GM18499 (cell line): ENCODE results near the gene ALMS1.
"Not testable (repeated sequence)": the region's sequence is repeated elsewhere in the genome, so short reads cannot be mapped to it uniquely, and the experiment has no call there.

ENCODE experiments used
- ATAC-seq: cut with Tn5 transposase; IDR thresholded peaks from one replicate; pipeline ENCODE4 v1.9.1; 2021; ENCODE audit warnings: moderate number of reproducible peaks; ENCODE audit not compliant: insufficient read depth, unreplicated experiment

Gene ALMS1

DNA sequence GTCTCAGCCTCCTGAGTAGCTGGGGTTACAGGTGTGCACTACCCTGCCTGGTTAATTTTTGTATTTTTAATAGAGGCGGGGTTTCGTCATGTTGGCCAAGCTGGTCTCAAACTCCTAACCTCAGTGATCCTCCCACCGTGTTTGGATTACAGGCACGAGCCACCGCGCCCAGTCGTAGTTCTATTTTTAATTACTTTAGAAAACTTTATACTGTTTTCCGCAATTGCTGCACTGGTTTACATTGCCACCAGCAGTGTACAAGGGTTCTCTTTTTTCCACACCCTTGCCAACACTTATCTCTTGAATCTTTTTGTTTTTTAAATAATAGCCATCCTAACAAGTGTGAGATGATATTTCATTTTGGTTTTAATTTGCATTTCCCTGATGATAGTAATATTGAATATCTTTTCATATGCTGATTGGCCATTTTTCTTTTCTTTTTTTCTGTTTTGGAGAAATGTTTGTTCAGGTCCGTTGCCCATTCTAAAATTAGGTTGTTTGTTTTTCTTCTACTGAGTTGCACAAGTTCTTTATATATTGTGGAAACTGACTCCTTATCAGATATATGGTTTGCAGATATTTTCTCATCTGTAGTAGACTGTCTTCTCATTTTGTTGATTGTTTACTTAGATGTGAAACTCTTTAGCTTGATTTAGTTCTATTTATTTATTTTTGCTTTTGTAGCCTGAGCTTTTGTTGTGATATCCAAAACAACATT, 16.9 kb downstream of the ALMS1 start:
- no peak for ATAC-seq

DNA sequence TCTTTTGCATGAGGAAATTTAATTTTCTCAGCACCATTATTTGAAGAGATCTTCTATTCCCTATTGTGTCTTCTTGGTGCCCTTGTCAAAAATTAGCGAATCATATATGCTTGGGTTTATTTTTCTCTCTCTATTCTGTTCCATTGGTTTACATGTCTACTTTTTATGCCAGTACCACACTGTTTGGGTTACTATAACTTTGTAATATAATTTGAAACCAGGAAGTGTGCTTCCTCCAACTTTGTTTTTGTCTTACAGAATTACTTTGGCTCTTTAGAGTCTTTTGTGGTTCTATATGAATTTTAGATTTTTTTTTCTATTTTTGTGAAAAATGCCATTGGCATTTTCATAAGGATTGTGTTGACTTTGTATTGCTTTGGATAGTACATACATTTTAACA, 17.6 kb downstream of the ALMS1 start:
- no peak for ATAC-seq

DNA sequence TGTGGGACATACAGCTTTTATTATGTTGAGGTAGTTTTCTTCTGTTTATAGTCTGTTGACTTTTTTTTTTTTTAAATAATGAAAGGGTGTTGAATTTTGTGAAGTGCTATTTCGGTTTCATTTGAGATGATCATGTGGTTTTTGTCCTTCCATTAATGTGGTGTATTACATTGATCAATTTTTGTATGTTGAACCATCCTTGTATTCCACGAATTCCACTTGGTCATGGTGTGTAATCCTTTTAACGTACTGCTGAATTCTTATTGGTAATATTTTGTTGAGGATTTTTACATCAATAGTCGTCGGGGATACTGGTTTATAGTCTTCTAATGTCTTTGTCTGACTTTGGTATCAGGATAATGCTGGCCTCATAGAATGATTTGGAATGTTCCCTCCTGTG, 18.8 kb downstream of the ALMS1 start:
- no peak for ATAC-seq

DNA sequence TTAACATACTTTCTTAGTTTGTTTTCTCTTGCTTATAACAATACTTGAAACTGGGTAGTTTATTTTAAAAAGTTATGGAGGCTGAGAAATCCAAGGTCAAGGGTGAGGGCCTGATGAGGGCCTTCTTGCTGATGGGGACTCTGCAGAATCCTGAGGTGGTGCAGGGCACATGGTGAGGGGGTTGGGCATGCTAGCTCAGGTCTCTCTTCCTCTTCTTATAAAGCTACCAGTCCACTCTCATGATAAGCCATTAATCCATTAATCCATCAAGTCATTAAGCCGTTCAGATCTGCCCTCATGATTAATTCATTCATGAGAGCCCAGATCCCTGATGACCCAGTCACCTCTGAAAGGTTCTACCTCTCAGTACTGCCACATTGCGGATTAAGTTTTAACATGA, 21.4 kb downstream of the ALMS1 start:
- ATAC-seq, result no peak

DNA sequence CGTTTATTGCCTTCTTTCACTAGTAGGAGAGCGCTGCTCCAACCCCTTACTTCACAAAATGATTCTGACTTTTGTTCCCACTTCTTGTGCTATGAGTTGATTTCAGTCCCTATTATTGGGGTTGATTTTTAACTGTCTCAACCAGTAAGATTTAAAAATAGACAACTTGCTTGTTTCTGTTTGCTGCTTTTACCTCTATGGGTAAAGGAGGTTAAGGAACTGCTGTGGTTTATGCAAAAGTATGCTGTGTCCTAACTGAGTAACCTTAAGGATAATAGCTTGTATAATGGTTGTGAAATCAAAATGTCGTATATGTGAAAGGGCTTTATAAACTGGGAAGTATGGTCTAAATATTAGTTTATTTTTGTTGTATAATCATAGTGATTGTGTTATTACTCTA, 22.6 kb downstream of the ALMS1 start:
- ATAC-seq, result peak; percentile 77

DNA sequence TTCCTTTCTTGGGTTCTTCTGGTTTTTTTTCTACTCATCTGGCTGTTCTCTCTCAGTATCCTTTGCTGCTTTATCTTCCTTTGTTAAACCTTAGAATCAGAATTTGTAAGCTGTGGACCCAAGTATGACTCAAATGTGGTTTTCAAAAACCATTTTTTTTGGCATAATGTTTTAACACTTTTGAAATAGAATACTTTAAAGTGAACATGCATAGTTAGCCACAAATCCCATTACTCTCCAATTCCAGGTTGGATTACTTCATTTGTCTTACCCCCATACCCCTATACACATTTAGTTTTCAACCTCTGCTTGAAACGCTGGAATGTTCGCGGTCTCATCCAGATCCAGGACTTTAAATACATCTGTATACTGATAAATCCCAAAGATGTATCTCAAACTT, 29.1 kb downstream of the ALMS1 start:
- no peak for ATAC-seq

DNA sequence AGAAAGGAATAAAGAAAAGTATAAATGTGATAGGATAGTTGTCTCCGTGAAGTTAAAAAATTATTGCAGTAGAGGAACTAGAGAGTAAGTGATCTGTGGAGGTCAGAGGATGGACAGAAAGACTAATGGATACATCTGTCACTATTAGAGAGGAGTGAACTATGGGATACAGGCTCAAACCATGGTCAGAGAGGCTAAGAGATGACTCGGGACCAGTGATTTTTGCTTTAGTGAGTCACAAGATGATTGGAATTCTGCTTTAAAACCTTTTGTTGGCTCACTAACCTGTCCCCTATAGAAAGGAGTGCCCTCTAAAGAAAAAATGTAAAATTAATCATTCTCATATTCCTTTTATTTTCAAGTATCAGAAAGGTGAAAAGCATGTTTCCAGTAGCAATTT, 30.3 kb downstream of the ALMS1 start:
- no peak for ATAC-seq

DNA sequence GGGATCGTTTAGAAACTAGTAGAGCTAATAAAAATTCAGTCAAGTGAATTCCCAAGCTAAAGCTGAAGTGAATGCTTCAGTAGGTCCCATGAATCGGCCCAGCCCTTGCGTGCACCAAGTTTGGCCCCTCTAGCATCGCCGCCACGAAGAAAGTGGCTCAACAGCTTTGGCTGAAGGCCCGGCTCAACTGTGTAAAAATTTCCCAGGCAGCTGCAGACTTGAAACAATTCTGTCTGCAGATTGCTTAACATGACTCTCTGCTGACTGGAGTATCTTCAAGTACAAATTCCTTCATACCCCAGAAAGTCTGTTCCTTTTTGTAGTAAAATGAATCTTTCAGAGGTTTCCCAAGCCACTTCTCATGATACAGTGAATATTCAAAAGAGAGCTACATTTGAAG, 32.7 kb downstream of the ALMS1 start:
- ATAC-seq, result no peak

DNA sequence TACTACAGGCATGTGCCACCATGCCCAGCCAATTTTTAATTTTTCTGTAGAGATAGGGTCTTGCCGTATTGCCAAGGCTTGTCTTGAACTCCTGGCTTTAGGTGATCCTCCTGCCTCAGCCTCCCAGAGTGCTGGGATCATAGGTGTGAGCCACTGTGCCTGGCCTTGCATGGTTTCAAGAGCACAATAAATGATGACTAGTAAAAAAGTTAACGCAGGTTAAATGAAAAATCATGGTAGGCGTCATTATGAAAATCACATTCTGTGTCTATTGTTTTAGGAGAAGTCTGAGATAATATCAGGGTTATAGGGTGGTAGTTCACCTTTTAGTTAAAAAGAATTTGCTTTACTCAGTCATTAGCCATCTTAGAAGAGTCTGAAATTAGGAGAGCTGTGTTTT, 38.3 kb downstream of the ALMS1 start:
- no peak for ATAC-seq

DNA sequence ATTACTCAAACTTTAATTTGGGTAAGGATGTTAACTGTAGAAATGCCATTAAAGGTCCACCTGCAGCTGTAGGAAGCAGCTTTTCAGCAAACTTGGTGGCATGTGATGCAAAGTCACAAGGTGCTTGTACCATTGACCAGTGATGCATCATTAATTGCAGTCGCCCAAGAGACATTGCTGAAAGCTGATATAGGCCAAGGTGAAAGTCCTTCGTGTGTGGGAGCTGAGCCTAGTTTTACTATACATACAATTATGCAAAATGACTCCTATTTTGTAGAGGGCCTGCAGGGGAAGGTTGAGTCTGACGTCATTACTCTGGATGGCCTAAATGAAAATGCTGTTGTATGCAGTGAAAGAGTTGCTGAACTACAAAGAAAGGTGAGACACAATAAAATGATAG, 40.5 kb downstream of the ALMS1 start:
- ATAC-seq, result no peak

DNA sequence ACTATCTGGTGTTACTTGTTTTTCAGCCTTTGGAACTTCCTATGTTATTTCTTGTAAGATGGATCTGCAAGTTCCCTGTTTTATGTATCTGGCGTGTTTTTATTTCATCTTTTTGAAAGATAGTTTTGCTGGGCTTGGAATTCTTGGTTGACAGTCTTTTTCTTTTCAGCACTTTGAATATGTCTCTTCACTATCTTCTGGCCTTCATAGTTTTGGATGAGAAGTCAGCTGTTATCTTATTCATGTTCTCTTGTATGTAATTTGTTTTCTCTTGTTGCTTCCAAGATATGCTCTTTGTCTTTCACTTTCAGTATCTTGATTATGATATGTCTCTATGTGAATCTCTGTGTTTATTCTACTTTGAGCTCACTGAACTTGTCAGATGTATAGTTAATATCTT, 50.4 kb downstream of the ALMS1 start:
- ATAC-seq, result no peak

DNA sequence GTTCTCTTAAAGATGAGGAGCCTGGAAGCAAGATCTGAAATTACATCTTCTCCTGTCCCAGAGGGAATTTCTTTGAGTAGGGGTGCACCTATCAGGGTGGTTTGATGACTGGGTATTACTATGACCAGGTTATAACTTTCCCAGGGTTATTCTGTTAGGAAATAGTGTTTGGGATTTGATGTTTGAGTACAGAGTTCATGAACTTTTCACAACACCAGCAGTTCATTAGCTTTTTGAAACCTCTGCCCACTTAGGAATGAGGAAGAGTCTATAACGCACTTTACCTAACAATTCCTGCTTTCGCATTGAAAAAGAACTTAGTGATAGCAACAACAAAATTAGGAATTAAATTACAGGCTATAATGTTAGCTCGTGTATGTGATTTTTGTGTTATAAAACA, 58.6 kb downstream of the ALMS1 start:
- ATAC-seq, result no peak

DNA sequence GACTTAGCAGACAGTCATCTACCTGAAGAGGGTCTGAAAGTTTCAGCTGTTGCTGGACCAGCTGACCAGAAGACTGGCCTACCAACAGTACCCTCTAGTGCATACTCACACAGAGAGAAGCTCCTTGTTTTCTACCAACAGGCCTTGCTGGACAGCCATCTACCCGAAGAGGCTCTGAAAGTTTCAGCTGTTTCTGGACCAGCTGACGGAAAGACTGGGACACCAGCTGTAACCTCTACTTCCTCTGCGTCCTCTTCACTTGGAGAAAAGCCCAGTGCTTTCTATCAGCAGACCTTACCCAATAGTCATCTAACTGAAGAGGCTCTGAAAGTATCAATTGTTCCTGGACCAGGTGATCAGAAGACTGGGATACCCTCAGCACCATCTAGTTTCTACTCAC, 63.2 kb downstream of the ALMS1 start:
- no peak for ATAC-seq

DNA sequence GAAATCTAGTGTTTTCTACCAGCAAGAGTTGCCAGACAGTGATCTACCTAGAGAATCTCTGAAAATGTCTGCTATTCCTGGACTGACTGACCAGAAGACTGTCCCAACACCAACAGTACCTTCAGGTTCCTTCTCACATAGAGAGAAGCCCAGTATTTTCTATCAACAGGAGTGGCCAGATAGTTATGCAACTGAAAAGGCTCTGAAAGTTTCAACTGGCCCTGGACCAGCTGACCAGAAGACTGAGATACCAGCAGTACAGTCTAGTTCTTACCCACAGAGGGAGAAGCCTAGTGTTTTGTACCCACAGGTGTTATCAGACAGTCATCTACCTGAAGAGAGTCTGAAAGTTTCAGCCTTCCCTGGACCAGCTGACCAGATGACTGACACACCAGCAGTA, 63.8 kb downstream of the ALMS1 start:
- ATAC-seq, result no peak

DNA sequence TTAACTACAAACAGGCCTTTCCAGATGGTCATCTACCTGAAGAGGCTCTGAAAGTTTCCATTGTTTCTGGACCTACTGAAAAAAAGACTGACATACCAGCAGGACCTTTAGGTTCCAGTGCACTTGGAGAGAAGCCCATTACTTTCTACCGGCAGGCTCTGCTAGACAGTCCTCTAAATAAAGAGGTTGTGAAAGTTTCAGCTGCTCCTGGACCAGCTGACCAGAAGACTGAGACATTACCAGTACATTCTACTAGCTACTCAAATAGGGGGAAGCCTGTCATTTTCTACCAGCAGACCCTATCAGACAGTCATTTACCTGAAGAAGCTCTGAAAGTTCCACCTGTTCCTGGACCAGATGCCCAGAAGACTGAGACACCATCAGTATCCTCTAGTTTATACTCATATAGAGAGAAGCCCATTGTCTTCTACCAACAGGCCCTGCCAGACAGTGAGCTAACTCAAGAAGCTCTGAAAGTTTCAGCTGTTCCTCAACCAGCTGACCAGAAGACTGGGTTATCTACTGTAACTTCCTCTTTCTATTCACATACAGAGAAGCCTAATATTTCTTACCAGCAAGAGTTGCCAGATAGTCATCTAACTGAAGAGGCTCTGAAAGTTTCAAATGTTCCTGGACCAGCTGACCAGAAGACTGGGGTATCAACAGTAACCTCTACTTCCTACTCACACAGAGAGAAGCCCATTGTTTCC, 65.8 kb downstream of the ALMS1 start:
- ATAC-seq, result peak; percentile 91

DNA sequence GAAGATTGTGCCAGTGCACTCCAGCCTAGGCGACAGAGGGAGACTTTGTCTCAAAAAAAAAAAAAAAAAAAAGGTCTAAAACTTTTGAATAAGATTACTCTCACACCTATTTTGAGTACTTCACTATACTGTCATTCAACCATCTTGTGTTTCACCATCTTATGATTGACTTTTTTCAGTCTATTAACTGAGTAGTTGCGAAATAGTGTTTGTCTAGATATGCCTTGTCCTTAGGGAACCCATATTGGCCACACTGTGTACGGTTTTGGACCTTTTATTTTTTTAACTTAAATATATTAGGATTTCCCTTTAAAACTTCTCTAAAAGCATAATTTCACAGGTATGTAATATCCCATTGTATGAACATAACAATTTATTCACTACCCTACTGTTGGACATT, 72.3 kb downstream of the ALMS1 start:
- ATAC-seq, result no peak

DNA sequence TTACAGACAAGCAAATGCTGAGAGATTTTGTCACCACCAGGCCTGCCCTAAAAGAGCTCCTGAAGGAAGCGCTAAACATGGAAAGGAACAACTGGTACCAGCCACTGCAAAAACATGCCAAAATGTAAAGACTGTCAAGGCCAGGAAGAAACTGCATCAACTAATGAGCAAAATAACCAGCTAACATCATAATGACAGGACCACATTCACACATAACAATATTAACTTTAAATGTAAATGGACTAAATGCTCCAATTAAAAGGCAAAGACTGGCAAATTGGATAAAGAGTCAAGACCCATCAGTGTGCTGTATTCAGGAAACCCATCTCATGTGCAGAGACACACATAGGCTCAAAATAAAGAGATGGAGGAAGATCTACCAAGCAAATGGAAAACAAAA, 76.8 kb downstream of the ALMS1 start:
- ATAC-seq, result not testable (repeated sequence)

DNA sequence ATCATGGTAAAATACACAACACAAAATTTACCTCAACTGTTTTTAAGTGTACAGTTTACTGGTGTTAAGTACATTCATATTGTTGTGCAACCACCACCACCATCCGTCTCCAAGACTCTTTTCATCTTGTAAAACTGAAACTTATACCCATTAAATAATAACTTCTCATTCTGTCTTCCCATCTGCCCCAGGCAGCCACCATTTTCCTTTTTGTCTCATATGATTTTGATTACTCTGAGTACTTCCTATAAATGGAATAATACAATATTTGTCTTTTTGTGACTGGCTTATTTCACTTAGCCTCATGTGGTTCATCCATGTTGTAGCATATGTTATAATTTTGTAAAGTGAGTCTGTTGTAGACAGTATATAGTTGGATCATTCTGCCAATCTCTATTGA, 82.7 kb downstream of the ALMS1 start:
- no peak for ATAC-seq

DNA sequence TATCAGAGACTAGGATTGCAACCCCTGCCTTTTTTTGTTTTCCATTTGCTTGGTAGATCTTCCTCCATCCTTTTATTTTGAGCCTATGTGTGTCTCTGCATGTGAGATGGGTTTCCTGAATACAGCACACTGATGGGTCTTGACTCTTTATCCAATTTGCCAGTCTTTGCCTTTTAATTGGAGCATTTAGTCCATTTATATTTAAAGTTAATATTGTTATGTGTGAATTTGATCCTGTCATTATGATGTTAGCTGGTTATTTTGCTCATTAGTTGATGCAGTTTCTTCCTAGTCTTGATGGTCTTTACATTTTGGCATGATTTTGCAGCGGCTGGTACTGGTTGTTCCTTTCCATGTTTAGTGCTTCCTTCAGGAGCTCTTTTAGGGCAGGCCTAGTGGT, 98.2 kb downstream of the ALMS1 start:
- ATAC-seq, result not testable (repeated sequence)

DNA sequence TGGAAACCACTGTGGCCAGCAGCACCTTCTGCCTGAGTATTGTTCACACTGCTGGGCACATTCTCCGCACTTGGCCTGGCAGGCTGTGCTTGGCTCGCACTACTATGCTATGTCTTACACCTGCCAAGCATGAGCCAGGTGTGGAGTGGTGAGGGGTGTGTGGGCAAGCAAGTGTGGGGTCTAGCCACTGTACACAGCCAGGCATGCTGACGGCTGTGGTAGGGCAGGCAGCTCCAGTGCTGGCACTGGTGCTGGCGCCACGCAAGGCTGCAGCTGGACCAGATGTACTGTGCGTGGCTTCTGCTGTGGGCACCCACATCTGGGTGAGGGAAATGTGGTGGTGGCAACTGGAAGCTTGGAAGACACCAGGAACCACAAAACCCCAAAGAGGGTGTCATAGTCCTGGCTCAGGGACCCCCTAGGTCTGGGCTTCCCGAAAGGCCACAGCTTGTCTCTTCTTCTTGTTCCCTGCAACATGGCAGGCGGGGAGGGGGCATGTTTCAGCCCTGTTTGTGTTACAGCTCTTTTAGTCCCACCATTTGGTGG, 101.5 kb downstream of the ALMS1 start:
- no peak for ATAC-seq

DNA sequence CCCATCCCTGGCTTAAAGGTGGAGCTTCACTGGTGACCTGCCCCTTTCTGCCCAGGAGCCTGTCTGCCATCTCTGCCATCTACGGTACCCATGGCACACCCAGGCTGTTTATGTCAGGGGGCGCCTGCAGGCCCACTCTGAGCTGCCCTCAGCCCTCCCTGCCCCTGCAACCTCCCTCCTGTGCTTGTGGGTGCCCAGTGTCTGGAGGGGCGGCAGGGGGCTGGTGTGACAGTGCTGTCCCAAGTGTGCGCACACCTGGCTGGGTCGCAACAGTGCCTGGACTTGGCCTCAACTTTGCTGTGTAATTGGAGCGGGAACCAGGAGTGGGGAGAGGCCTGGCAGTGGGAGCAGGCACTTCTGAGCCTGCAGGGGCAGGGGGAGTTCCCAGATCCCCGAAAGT, 102.4 kb downstream of the ALMS1 start:
- ATAC-seq, result no peak

DNA sequence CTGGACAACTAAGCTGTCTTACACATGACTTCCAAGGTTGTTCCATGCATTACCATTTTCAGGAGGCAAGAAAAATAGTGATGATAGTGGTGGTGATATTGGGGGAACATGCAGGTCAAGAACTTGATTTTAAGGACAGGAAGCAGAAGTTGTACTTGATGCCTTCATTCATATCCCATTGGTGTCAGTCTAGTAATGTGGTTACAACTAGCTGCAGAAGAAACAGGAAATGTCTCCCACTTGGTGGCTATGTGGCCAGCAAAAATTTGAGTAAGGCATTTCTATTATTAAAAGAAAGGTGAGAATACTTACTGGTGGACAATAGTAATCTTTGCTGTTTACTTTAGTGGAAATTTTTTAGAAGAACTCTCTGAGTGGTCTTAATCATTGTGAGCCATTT, 103.4 kb downstream of the ALMS1 start:
- peak; percentile 60 for ATAC-seq
